WI38 (cell line): Measurements from ENCODE around the gene EFNA5.
"Not testable (repeated sequence)": the region's sequence is repeated elsewhere in the genome, so short reads cannot be mapped to it uniquely, and the experiment has no call there.

Source experiments
- H3K4me3 ChIP-seq: 2 replicates; pipeline ENCODE4 v1.5.1; 2011; ENCODE audit warnings: low read depth, mild to moderate bottlenecking, control low read depth, low read length
- TF ChIP-seq, protein P1 (sequence below): IDR thresholded peaks from 2 replicates; pipeline ENCODE4 v1.5.1; 2012; ENCODE audit warnings: low read depth, mild to moderate bottlenecking, control low read depth, low read length

The EFNA5 gene

GRCh38 chr5:107501965-107502675 lies 168.6 kb downstream of the EFNA5 start:
- TF ChIP-seq, protein P1, sequence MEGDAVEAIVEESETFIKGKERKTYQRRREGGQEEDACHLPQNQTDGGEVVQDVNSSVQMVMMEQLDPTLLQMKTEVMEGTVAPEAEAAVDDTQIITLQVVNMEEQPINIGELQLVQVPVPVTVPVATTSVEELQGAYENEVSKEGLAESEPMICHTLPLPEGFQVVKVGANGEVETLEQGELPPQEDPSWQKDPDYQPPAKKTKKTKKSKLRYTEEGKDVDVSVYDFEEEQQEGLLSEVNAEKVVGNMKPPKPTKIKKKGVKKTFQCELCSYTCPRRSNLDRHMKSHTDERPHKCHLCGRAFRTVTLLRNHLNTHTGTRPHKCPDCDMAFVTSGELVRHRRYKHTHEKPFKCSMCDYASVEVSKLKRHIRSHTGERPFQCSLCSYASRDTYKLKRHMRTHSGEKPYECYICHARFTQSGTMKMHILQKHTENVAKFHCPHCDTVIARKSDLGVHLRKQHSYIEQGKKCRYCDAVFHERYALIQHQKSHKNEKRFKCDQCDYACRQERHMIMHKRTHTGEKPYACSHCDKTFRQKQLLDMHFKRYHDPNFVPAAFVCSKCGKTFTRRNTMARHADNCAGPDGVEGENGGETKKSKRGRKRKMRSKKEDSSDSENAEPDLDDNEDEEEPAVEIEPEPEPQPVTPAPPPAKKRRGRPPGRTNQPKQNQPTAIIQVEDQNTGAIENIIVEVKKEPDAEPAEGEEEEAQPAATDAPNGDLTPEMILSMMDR: no peak

DNA sequence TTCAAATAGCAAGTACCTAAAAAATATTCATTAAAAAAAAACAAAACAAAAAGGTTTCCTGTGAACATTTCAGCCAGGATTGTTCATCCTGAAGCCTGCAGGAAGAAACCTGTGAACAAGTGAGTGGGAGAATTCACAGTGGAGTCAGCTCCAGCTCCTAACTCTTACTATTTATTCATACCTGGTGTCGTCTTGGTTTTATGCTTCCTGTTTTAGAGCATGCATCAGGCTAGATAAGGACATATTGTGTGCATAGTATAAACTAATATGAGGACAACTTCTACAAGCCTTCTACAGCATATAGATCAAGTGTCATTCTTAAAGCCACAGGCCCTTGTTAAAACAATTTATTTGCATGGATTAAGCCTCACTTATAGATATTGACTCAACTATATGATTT lies 169.9 kb downstream of the EFNA5 start:
- peak overlapping the region; percentile 62 for H3K4me3 ChIP-seq
- TF ChIP-seq, protein P1: no peak

More at GRCh38 chr5:107501965-107502675, 168.6 kb downstream of the EFNA5 start:
- peak overlapping the region; percentile 62 for H3K4me3 ChIP-seq

DNA sequence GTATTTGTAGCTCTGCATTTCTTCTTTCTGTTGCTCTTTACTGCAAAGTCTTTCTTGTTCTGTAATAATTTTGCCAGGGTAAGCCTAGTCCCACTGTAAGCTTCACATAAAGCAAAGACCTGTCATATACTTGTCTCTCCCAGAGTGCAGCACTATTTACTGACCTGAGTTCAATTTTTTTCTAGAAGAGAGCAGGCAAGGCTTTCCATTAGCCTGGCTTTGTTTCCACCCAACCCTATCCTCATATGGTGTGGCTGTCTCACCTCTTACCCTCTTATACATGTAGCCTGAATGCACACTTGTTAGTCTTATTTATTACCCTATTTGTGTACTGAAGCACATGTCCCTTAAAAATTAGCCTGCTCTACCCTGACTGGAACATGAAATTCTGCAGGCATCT lies 170.4 kb downstream of the EFNA5 start:
- TF ChIP-seq, protein P1: no peak
- H3K4me3 ChIP-seq: no peak overlapping the region

DNA sequence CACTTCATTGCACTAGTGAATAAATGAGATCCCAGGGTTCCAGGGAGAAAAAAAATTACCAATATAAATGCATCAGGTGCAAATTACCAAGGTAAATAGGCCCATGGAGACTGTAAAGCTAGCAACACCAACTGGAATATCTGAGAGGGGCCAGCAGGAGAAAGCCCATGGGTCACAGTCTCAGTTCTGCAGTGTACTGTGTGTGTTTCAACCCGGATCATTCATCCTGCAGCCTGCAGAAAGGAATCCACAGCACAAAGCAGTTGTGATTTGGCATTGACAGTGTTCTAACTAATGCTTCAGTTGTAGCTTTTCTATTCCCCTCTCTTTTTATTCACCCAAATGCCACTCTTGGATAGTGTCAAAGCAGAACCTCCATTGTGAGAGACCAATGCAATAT lies 171.0 kb downstream of the EFNA5 start:
- TF ChIP-seq, protein P1: no peak
- no peak overlapping the region for H3K4me3 ChIP-seq

DNA sequence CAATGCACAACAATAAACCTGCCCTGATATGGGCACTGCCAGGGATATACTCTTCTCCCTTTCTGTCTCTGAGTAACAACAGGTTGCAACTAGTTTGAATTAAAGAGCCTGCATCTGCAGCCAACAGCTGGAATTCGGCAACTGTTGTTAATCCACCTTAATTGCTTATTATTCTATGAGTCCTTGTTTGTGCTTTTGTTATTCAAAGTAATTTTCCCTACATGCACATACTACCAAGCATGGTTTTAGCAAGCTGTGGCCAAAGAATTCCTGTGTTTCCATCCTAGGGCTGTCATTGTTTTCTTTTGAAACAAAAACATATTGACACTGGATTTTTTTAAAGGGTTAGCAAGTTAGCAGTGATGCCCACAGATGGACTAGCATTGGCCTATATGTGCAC lies 171.5 kb downstream of the EFNA5 start:
- no peak overlapping the region for H3K4me3 ChIP-seq
- TF ChIP-seq, protein P1: no peak

DNA sequence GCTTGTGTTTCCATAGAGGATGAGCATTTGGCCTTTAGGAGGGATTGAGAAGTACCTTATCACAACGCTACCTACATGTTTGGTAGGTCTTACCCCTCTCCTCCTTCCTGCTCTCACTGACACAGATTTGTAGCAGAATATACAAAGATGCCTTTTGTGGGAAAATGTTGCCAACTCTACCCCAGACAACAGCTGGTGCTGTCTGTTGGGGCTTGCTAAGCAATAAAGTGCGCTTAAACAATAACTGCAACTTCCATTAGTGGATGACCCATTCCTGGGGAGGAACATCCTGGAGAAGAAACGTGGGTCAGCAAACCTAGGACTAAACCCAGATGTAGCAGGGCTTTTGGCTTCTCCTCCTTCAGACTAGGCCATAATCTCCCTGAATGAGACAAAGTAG lies 174.3 kb downstream of the EFNA5 start:
- no peak overlapping the region for H3K4me3 ChIP-seq
- TF ChIP-seq, protein P1: no peak

DNA sequence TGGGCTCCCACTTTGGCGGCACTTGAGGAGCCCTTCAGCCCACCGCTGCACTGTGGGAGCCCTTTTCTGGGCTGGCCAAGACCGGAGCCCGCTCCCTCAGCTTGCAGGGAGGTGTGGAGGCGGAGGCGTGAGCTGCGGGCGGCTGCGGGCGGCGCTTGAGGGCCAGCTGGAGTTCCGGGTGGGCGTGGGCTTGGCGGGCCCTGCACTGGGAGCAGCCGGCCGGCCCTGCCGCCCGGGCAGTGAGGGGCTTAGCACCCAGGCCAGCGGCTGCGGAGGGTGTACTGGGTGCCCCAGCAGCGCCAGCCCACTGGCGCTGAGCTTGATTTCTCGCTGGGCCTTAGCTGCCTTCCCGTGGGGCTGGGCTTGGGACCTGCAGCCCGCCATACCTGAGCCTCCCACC lies 176.6 kb downstream of the EFNA5 start:
- H3K4me3 ChIP-seq: not testable (repeated sequence)

DNA sequence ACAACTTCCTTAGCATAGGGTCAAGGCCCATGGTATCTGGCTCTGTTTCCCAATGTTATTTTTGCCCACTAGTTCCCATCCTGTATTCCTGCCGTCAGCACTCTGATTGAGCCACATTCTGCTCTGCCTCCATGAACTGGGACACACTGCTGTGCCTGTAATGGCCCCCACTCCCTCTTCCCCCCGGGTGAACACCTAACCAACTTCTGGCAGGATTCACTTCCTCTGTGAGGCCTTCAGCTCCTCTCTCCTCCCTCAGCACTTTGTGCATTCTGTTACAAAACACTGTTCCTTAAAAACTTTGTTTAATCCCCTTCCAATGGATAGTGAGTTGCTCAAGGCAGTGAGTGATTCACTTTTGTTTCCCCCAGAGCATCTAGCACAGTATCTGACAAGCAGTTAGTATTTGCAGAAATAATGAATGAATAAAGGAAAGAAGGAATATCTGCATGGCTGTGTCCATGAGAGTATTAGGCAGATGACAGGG lies 183.6 kb downstream of the EFNA5 start:
- TF ChIP-seq, protein P1: no peak
- no peak overlapping the region for H3K4me3 ChIP-seq
